ENCODE measurements around the gene APC2.

DNA sequence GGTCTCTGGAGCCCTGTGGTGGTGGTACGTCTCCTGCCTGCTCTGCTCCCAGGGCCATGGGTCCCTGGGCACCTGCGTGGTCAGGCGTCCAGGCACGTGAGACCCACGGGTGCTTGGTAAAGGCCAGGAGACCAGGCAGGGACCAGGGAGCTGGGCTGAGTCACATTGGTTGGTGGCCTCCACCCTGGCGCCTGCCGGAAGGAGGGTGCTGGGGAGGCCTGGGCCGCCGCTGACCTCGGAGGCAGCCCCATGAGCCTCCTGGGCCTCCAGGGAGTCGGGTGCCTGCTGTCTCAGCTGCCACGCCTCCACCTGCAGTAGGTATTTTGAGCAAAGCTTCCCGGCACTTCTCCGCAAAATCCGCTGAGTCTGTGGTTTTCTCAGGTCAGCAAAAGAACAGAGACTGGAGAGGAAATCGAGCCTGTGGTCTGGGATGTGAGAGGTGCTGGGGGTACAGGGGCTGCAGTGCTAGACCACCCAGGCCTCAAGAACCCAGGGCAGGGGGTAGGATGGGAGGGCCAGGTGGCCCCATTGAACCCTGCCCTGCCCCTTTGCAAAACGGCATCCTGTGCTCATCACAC, 70.4 kb downstream of the APC2 start:
- no peak for TF ChIP-seq POLR2A (IDR thresholded peaks at IDR 0.05)
- TF ChIP-seq, protein P1, sequence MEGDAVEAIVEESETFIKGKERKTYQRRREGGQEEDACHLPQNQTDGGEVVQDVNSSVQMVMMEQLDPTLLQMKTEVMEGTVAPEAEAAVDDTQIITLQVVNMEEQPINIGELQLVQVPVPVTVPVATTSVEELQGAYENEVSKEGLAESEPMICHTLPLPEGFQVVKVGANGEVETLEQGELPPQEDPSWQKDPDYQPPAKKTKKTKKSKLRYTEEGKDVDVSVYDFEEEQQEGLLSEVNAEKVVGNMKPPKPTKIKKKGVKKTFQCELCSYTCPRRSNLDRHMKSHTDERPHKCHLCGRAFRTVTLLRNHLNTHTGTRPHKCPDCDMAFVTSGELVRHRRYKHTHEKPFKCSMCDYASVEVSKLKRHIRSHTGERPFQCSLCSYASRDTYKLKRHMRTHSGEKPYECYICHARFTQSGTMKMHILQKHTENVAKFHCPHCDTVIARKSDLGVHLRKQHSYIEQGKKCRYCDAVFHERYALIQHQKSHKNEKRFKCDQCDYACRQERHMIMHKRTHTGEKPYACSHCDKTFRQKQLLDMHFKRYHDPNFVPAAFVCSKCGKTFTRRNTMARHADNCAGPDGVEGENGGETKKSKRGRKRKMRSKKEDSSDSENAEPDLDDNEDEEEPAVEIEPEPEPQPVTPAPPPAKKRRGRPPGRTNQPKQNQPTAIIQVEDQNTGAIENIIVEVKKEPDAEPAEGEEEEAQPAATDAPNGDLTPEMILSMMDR (IDR thresholded peaks at IDR 0.05): no peak
